Hematopoietic multipotent progenitor cell treated with erythropoietin and hydrocortisone succinate and interleukin-3 and kit ligand, for 6 days (in vitro differentiated cells): ENCODE measurements around the gene TENM4.

Experiments
- DNase-seq: peaks from one replicate; pipeline ENCODE4 v3.0.0-alpha.2; 2015

TENM4 gene

GRCh38 chr11:78603792-78604191, 837.0 kb downstream of the TENM4 start:
- DNase-seq: no peak
